G401.6 (cell line): Measurements from ENCODE around the gene MAGEA2.
"Not testable (repeated sequence)": the region's sequence is repeated elsewhere in the genome, so short reads cannot be mapped to it uniquely, and the experiment has no call there.

Experiments
- FAIRE-seq: peaks from 2 replicates; lab custom pipeline; 2012; peaks lifted over from hg19 to GRCh38; lab: Jason Lieb, UNC

The MAGEA2 gene

DNA sequence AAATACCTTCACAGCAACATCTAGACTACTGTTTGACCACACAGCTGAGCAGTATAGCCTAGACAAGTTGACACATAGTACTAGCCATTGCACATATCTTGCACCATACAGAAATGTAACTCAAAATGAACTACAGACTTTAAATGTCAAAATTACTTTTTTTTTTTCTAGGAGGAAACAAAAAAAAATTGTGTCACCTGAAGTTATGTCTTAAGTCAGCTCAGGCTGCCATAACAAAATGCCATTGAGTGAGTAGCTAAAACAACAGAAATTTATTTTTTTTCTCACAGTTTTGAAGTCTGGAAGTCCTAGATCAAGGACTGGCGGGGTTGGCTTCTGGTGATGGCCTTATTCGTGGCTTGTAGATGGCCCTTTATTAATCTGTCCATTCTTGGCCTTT is 44.5 kb downstream of the MAGEA2 start, which contains the start of gene CSAG2:
TSS of gene CSAG2 (minus strand) at position 101 of the 400 bp plus-strand sequence. CDS start 161 bp downstream, outside the sequence.
- not testable (repeated sequence) for FAIRE-seq

DNA sequence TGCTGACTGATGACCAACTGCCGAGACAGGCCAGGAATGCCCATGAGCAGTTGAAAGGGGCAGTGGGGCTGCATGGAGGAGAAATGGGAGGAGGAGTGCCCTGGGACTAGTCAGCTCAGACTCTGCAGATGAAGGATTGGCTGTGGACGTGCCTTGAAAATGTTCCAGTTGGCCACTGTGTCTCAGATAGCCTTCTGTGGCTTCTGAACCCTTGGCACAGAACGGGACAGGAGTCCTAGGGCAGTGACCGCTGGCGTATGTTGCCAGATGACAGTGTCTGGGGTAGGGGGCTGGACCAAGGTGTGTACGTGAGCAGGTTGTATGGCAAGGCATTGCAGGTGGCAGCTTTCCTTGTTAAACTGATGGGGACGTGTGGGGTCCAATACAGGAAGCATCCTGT is 47.1 kb downstream of the MAGEA2 start:
- FAIRE-seq, result not testable (repeated sequence)

DNA sequence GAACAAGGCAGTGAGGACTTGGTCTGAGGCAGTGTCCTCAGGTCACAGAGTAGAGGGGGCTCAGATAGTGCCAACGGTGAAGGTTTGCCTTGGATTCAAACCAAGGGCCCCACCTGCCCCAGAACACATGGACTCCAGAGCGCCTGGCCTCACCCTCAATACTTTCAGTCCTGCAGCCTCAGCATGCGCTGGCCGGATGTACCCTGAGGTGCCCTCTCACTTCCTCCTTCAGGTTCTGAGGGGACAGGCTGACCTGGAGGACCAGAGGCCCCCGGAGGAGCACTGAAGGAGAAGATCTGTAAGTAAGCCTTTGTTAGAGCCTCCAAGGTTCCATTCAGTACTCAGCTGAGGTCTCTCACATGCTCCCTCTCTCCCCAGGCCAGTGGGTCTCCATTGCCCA is 53.3 kb downstream of the MAGEA2 start:
- not testable (repeated sequence) for FAIRE-seq
